Cardiac muscle cell (in vitro differentiated cells and primary cell): ENCODE measurements around the gene SNX30. TPM values are rescaled to one million over a fixed set of nuclear protein-coding genes. Genes with fewer than 3 reads are reported as not detected.

Source experiments
- DNase-seq, 2 donors: peaks; one replicate each; pipeline versions ENCODE4 v3.0.0 to v3.0.0-alpha.2; 2010 to 2017; ENCODE audit warnings: low read depth in 1 of 2, low spot score in 1 of 2
- H3K27ac ChIP-seq: fragments of 200-600 bp; sonication (generic); 2 replicates; pipeline ENCODE4 v1.5.1; 2016
- H3K27me3 ChIP-seq: fragments of 200-600 bp; sonication (generic); 2 replicates; pipeline ENCODE4 v1.6.0; 2016; ENCODE audit warnings: control low read depth
- H3K36me3 ChIP-seq: fragments of 200-600 bp; sonication (generic); 2 replicates; pipeline ENCODE4 v1.5.1; 2016; ENCODE audit warnings: control low read depth
- H3K4me1 ChIP-seq: fragments of 200-600 bp; sonication (generic); 2 replicates; pipeline ENCODE4 v1.8.1; 2017; ENCODE audit warnings: low read depth, mild to moderate bottlenecking, mixed run types
- H3K4me3 ChIP-seq: fragments of 200-600 bp; sonication (generic); 2 replicates; pipeline ENCODE4 v1.5.1; 2016; ENCODE audit warnings: mild to moderate bottlenecking
- H3K9me3 ChIP-seq: fragments of 200-600 bp; sonication (generic); 2 replicates; pipeline ENCODE4 v1.5.1; 2017; ENCODE audit warnings: low read depth, mild to moderate bottlenecking, control low read depth
- polyA plus RNA-seq: library from polyadenylated mRNA; unstranded; fragments of >200 nt; fragmentation: Nextera tagmentation; extraction: Ambion mirVana; gene quantifications from 2 replicates; pipeline ENCODE4 v1.2.1, GENCODE V29; 2016
- total RNA-seq: library from RNA; depleted of rRNA; stranded (reverse); fragments of >200 nt; gene quantifications from 2 replicates; pipeline ENCODE4 v1.2.3, GENCODE V29; 2016
- TF ChIP-seq, protein P1 (sequence below): IDR thresholded peaks from 2 replicates; pipeline ENCODE4 v1.5.1; 2012; ENCODE audit warnings: low read depth, mild to moderate bottlenecking, low read length

Gene SNX30
- total and polyA plus RNA-seq, 2 experiments from 2014 or later: 3.4 to 8.3 TPM

GRCh38 chr9:112753725-112754124 lies 3.2 kb downstream of the SNX30 start:
- Histone ChIP-seq H3K4me1 (no peaks in the 10 kb centered on the region), H3K9me3 (no peaks in the 10 kb centered on the region), H3K27me3 (no peaks in the 10 kb centered on the region), H3K27ac (no peak overlapping the region), H3K4me3 (no peak overlapping the region), H3K36me3 (no peaks in the 10 kb centered on the region)
- TF ChIP-seq, protein P1, sequence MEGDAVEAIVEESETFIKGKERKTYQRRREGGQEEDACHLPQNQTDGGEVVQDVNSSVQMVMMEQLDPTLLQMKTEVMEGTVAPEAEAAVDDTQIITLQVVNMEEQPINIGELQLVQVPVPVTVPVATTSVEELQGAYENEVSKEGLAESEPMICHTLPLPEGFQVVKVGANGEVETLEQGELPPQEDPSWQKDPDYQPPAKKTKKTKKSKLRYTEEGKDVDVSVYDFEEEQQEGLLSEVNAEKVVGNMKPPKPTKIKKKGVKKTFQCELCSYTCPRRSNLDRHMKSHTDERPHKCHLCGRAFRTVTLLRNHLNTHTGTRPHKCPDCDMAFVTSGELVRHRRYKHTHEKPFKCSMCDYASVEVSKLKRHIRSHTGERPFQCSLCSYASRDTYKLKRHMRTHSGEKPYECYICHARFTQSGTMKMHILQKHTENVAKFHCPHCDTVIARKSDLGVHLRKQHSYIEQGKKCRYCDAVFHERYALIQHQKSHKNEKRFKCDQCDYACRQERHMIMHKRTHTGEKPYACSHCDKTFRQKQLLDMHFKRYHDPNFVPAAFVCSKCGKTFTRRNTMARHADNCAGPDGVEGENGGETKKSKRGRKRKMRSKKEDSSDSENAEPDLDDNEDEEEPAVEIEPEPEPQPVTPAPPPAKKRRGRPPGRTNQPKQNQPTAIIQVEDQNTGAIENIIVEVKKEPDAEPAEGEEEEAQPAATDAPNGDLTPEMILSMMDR: no peak
- DNase-seq: peak in 1 of 2 donors; percentile 86

- H3K4me3 ChIP-seq: no peak overlapping the region
- no peaks in the 10 kb centered on the region for H3K9me3 ChIP-seq
- H3K36me3 ChIP-seq: no peaks in the 10 kb centered on the region
- DNase-seq: peak in 1 of 2 donors; percentile 71
- no peaks in the 10 kb centered on the region for H3K27me3 ChIP-seq
- H3K27ac ChIP-seq: no peak overlapping the region
- H3K4me1 ChIP-seq: no peaks in the 10 kb centered on the region
- TF ChIP-seq, protein P1: no peak
Measured at GRCh38 chr9:112754578-112754977, 4.0 kb downstream of the SNX30 start.

DNA sequence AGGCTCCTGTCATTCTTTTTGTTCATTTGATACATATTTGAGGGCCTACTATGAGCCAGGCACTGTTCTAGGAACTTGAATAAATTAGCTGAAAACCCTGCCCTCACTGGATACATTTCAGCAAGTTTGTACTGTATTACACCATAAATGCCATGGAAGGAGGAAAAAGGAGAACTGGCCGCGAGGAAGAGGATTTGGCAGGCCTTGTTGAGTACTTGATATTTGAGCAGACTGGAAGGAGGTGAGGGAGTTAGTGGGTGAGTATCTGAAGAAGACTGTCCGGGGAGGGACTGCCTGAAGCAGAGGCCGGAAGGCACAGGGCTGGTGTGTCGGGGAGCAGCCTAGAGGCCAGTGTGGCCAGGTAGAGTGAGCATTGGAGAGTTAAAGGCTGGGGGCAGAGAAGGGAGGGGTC lies 4.5 kb downstream of the SNX30 start:
- TF ChIP-seq, protein P1: no peak
- H3K4me3 ChIP-seq: no peak overlapping the region
- no peaks in the 10 kb centered on the region for H3K4me1 ChIP-seq
- no peak overlapping the region for H3K27ac ChIP-seq
- H3K27me3 ChIP-seq: no peaks in the 10 kb centered on the region
- no peaks in the 10 kb centered on the region for H3K9me3 ChIP-seq
- H3K36me3 ChIP-seq: no peaks in the 10 kb centered on the region
- DNase-seq: peak in 1 of 2 donors; percentile 68

- TF ChIP-seq, protein P1: no peak
- Histone ChIP-seq H3K4me3 (no peak overlapping the region), H3K9me3 (no peaks in the 10 kb centered on the region), H3K27me3 (no peaks in the 10 kb centered on the region), H3K4me1 (no peaks in the 10 kb centered on the region), H3K36me3 (no peaks in the 10 kb centered on the region), H3K27ac (no peak overlapping the region)
- DNase-seq: peak in 1 of 2 donors; percentile 41
Measured at GRCh38 chr9:112755675-112756074, 5.1 kb downstream of the SNX30 start.

GRCh38 chr9:112757282-112757883 lies 6.8 kb downstream of the SNX30 start:
- H3K27ac ChIP-seq: no peak overlapping the region
- no peaks in the 10 kb centered on the region for H3K9me3 ChIP-seq

More at GRCh38 chr9:112757282-112757883, 6.8 kb downstream of the SNX30 start:
- Histone ChIP-seq H3K36me3 (no peaks in the 10 kb centered on the region), H3K27me3 (no peaks in the 10 kb centered on the region), H3K4me3 (no peak overlapping the region), H3K4me1 (no peaks in the 10 kb centered on the region)
- TF ChIP-seq, protein P1: no peak
- peak in 1 of 2 donors; percentile 86 for DNase-seq
